Forelimb muscle (tissue), 1 donor: ENCODE results near the gene PIH1D1. TPM values are rescaled to one million over a fixed set of nuclear protein-coding genes. Genes with fewer than 3 reads are reported as not detected.
"Not testable (repeated sequence)": the region's sequence is repeated elsewhere in the genome, so short reads cannot be mapped to it uniquely, and the experiment has no call there.

ENCODE experiments used
- DNase-seq: peaks from one replicate; pipeline ENCODE4 v3.0.0-alpha.2; 2013; ENCODE audit warnings: low read depth
- polyA plus RNA-seq: library from polyadenylated mRNA; unstranded; fragments of 120-200 nt; gene quantifications from one replicate; pipeline ENCODE4 v1.2.1, GENCODE V29; 2013; ENCODE audit not compliant: insufficient read length

PIH1D1 gene
- polyA plus RNA-seq, 1 donor: 43.1 TPM

GRCh38 chr19:49456326-49456725 is 4.7 kb upstream of the PIH1D1 start:
- DNase-seq: no peak

- peak; percentile 85 for DNase-seq
These were observed 4.2 kb upstream of the PIH1D1 start for GRCh38 chr19:49455773-49456172.

- DNase-seq: no peak
These were observed 2.2 kb upstream of the PIH1D1 start for GRCh38 chr19:49453757-49454240.

- peak; percentile 94 for DNase-seq
These were observed 1.6 kb upstream of the PIH1D1 start, which contains the start of gene ALDH16A1 for GRCh38 chr19:49453013-49453756. Gene ALDH16A1, plus strand, starts transcription at chr19:49453225. Its CDS starts 107 bp downstream, at chr19:49453332.

GRCh38 chr19:49450405-49450804 is 1.2 kb downstream of the PIH1D1 start:
- no peak for DNase-seq

- DNase-seq: no peak
These were observed 3.2 kb downstream of the PIH1D1 start for GRCh38 chr19:49448432-49448786.

GRCh38 chr19:49447485-49448431 is 3.9 kb downstream of the PIH1D1 start:
- no peak for DNase-seq

GRCh38 chr19:49445997-49446396 is 5.6 kb downstream of the PIH1D1 start:
- no peak for DNase-seq

GRCh38 chr19:49444100-49444700 is 7.4 kb downstream of the PIH1D1 start:
- not testable (repeated sequence) for DNase-seq

GRCh38 chr19:49443366-49444099 is 8.1 kb downstream of the PIH1D1 start:
- DNase-seq: peak; percentile 88

- peak; percentile 38 for DNase-seq
These were observed 8.7 kb downstream of the PIH1D1 start for GRCh38 chr19:49442771-49443365.

GRCh38 chr19:49442354-49442753 is 9.3 kb downstream of the PIH1D1 start:
- DNase-seq: no peak

GRCh38 chr19:49441960-49442350 is 9.7 kb downstream of the PIH1D1 start:
- no peak for DNase-seq

- no peak for DNase-seq
These were observed 10.2 kb downstream of the PIH1D1 start, which contains the start of gene SLC17A7 for GRCh38 chr19:49441210-49441959. Gene SLC17A7, minus strand, starts transcription at chr19:49441527. Its CDS starts 148 bp downstream, at chr19:49441379.

- no peak for DNase-seq
These were observed 11.0 kb downstream of the PIH1D1 start for GRCh38 chr19:49440439-49441209.

GRCh38 chr19:49439836-49440235 is 11.8 kb downstream of the PIH1D1 start:
- DNase-seq: no peak

GRCh38 chr19:49438261-49438660 is 13.4 kb downstream of the PIH1D1 start:
- DNase-seq: no peak

- DNase-seq: no peak
These were observed 14.4 kb downstream of the PIH1D1 start for GRCh38 chr19:49437231-49437630.

GRCh38 chr19:49436381-49437017 is 15.1 kb downstream of the PIH1D1 start:
- DNase-seq: no peak
